Right renal pelvis (tissue), 4 donors: ENCODE measurements around the gene CPT1C. TPM values are rescaled to one million over a fixed set of nuclear protein-coding genes. Genes with fewer than 3 reads are reported as not detected.

Experiments
- DNase-seq, 4 donors: peaks; one replicate each; pipeline ENCODE4 v3.0.0-alpha.2; 2013; ENCODE audit warnings: low read depth in 4 of 4, low spot score in 3 of 4, missing footprints in 1 of 4
- polyA plus RNA-seq, 4 donors: library from polyadenylated mRNA; unstranded; fragments of 120-200 nt; gene quantifications; one replicate each; pipeline ENCODE4 v1.2.1, GENCODE V29; 2013; ENCODE audit not compliant: insufficient read length in 4 of 4

CPT1C gene
- polyA plus RNA-seq, result 10 to 100 TPM; 10.3 to 13.3 (median 12.2) TPM

DNA sequence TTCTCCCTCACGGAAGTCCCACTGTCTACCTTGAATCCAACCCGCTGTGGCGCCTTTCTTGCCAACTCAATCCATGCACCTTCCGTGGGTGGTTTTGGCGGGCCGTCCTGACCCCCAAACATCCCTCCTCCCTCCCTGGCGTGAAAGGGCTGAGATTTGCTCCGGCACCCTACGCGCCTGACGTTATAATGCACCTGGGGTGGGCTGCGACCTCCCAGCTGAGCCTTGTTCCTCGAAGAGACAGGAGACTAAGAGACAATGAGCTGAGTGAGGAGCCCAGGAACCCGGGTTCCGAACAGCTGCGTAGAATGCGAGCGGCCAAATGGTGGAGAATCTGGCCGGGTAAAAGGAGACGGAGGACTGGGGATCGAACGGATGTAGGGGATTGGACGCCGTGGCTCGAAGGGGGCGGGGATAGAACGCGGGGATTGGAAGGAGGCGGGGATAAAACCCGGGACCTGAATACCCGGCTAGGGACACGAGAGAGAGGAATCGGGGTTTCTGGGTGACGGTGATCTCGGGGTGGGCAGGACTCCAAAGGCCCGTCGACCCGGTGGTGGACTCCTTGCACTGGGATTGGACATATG lies at the start of gene CPT1C:
CPT1C (plus strand) TSS at position 461 of the 587 bp plus-strand sequence. CDS start 1,137 bp downstream, outside the sequence.
- peak in 1 of 4 donors; percentile 53 for DNase-seq

DNA sequence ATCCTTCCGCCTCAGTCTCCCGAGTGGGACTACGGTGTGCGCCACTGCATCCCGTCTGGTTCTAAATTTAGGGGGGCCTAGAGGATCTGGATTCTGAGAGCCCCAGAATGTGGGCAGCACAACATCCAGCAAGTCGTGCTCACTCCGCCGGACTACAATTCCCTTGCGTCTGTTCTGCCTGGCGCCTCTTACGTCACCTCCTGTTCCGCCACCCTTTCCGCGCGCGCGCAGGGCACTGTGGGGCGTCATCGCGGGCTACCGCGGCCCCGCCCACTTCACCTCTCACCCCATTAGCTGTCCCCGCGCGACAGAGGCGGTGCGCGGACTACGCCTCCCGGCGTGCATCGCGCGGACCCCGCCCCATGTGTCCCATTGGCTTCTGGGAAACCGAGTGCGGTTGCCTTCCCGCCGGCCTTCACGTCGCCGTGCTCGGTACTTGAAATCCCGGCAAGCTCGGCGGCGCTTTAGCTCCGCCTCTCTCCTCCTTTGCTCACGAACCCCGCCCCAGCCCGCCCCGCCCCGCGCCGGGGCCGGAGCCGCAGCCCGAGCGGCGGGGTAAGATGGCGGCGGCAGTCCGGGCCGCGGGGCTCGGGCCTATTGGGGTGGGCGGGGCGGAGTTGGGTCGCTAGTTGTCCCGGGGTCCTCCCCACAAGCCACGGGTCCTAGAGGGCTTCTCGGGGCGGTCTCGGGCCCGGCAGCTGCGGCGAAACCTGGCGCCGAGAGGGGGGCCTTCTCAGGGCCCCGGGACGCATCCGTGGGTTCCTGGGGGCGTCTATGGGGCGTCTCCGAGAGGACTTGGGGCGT lies 49.0 kb upstream of the CPT1C start, which contains the start of gene SCAF1:
SCAF1 (plus strand) TSS at position 522 of the 804 bp plus-strand sequence. CDS start 2,818 bp downstream, outside the sequence.
- DNase-seq, result peak; percentile 96 to 98 (median 96)

DNA sequence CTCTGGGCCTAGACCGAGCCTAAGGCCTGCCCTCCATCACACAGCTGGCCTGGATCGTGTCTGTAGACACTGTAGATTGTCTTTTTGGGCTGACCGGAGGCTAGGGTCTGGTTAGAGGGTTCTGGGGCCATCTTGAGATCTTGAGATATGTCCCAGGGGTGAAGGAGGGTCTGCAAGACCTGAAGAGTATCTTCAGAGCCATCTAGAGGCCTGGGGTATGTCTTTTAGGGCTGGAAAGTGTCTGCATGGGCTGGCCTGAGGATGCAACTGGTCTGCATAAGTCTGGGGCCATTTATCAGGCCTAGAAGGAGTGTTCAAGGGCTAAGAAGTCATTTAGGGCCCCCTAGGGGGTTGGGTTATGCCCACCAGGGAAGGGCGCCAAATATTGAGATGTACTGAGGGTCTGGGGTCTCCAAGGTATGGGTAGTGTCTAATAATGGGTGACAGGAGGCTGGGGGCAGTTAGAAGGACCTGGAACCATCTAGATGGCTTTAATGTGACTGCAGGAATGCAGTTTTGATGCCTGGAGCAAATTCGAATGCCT lies 48.4 kb upstream of the CPT1C start:
- no peak for DNase-seq

DNA sequence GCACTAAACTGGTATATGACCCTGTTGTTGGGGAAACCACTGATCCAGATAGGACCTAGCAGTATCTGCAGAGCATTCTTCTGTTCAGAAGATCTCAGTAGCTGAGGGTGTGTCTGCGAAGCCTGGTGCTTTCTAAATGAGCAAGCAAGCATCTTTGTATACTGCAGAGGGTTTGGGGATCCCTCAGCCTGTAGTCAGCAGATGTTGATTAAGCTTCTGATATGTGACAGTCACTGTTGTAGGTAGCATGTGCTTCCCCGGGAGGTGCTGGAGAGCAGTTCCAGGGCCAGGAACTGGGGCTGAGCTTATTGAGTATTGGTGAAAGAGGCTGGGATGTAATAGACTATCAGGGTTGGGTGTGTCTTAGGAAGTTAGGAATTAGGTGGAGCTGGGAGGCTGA lies 47.5 kb upstream of the CPT1C start:
- no peak for DNase-seq

DNA sequence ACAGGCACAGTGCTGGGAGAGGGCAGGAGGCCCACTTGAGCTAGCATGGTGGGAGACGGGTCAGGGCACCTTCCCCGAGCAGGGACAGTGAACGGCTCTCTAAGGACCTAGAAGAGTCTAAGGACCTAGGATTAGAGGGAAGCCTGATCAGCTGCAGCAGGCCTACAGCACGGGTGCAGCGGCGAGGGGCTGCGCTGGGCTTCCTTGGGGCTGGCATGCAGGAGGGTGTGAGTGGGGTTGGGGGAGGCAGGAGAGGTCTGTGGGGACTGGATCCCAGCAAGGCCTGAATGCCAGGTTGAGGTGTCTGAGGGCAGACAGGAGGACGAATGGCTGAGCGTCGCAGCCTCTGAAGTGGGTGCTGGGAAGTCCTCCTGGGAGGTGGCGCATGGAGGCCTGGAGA lies 45.3 kb upstream of the CPT1C start:
- DNase-seq, result no peak

DNA sequence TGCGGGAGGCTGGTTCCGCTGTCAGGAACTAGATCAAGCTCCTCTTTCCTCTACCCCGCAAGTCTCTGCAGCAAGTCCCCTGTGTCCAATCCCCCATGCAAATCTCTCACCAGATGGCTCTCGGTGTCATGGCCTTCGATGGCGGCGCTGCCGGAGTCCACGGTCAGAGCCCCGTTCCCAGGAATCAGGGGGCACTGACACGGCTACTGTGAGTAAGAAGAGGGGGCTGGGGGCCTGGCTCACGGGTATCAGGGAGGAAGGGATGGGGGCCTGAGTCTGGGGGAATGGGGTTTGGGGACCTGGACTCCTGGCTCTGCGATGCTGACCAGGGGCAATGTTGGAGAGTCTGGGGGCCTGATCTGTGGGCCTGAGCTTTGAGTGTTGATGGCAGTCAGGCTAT lies 44.9 kb upstream of the CPT1C start:
- no peak for DNase-seq

DNA sequence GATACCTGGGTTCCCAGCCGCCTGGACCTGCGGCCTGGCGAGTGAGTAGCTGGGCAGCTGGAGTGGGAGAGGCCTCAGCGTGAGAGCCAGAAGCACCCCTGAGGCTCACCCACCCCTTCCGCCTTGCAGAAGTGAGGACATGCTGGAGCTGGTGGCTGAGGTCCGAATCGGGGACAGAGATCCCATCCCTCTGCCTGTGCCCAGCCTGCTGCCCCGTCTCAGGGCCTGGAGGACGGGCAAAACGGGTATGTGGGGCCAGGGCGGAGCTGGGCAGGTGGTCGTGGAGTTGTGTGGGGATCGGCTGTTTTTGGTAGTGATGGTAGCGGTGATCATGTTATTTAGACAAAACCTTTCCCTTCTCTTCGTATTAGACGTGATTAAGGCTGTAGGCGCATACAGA lies 44.3 kb upstream of the CPT1C start:
- DNase-seq, result no peak

DNA sequence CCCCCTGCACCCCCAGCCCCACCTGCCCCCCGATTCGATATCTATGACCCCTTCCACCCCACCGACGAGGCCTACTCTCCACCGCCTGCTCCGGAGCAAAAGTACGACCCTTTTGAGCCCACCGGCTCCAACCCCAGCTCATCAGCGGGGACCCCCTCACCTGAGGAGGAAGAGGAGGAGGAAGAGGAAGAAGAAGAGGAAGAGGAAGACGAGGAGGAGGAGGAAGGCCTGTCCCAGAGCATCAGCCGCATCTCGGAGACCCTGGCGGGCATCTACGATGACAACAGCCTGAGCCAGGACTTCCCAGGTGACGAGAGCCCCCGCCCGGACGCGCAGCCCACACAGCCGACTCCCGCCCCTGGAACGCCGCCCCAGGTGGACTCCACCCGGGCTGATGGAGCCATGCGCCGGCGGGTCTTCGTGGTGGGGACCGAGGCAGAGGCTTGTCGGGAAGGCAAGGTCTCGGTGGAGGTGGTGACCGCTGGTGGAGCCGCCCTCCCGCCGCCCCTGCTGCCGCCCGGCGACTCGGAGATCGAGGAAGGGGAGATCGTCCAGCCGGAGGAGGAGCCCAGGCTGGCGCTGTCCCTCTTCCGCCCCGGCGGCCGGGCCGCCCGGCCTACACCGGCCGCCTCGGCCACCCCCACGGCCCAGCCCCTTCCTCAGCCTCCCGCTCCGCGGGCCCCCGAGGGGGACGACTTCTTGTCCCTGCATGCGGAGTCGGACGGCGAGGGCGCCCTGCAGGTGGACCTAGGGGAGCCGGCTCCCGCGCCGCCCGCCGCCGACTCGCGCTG lies 39.7 kb upstream of the CPT1C start:
- DNase-seq, result no peak

DNA sequence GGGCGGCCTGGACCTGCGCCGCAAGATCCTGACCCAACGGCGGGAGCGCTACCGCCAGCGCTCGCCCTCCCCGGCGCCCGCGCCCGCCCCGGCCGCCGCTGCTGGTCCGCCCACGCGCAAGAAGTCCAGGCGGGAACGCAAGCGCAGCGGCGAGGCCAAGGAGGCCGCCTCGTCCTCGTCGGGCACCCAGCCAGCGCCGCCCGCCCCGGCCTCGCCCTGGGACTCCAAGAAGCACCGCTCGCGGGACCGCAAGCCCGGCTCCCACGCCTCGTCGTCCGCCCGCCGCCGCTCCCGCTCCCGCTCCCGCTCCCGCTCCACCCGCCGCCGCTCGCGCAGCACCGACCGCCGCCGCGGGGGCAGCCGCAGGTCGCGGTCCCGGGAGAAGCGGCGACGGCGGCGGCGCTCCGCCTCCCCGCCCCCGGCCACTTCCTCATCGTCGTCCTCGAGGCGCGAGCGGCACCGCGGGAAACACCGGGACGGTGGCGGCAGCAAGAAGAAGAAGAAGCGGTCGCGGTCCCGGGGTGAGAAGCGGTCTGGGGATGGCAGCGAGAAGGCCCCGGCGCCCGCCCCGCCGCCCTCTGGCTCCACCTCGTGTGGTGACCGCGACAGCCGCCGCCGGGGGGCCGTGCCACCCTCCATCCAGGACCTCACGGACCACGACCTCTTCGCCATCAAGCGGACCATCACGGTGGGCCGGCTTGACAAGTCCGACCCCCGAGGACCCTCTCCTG lies 38.9 kb upstream of the CPT1C start:
- DNase-seq, result no peak

DNA sequence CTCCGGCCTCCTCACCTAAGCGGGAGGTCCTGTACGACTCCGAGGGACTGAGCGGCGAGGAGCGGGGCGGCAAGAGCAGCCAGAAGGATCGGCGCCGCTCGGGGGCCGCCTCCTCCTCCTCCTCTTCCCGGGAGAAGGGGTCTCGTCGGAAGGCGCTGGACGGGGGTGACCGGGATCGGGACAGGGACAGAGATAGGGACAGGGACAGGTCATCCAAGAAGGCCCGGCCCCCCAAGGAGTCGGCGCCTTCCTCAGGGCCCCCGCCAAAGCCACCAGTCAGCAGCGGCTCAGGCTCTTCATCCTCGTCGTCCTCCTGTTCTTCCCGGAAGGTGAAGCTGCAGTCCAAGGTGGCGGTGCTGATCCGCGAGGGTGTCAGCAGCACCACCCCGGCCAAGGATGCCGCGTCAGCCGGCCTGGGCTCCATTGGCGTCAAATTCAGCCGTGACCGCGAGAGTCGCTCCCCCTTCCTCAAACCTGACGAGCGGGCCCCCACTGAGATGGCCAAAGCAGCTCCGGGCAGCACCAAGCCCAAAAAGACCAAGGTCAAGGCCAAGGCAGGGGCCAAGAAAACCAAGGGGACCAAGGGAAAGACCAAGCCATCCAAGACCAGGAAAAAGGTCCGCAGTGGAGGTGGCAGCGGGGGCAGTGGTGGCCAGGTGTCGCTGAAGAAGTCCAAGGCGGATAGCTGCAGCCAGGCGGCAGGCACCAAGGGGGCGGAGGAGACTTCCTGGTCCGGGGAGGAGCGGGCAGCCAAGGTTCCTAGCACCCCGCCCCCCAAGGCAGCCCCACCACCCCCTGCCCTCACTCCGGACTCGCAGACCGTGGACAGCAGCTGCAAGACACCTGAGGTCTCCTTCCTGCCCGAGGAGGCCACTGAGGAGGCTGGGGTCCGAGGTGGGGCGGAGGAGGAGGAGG lies 38.1 kb upstream of the CPT1C start:
- DNase-seq, result no peak

DNA sequence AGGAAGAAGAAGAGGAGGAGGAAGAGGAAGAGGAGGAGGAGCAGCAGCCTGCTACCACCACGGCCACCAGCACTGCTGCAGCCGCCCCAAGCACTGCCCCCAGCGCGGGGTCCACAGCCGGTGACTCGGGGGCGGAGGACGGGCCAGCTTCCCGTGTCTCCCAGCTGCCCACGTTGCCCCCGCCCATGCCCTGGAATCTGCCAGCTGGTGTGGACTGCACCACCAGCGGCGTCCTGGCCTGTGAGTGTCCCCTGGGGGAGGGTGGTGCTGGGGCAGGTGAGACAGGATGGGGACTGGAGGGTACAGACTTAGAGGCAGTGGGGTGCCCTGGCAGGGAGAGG lies 37.5 kb upstream of the CPT1C start:
- no peak for DNase-seq

DNA sequence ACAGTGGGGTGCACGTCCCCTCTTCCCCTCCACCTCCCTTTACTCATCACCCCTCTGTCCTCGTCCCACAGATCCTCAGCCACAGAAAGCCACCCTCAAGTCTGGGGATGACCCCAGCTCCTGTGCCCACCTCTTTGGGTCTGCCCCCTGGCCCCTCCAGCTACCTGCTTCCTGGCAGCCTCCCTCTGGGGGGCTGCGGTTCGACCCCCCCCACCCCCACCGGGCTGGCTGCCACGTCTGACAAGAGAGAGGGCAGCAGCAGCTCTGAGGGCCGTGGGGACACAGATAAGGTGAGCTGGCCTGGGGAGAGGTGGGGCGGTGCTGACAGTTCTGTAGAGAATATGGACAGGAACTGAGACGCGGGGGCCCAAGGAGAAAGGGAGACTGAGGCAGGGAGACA lies 36.3 kb upstream of the CPT1C start:
- DNase-seq, result no peak

DNA sequence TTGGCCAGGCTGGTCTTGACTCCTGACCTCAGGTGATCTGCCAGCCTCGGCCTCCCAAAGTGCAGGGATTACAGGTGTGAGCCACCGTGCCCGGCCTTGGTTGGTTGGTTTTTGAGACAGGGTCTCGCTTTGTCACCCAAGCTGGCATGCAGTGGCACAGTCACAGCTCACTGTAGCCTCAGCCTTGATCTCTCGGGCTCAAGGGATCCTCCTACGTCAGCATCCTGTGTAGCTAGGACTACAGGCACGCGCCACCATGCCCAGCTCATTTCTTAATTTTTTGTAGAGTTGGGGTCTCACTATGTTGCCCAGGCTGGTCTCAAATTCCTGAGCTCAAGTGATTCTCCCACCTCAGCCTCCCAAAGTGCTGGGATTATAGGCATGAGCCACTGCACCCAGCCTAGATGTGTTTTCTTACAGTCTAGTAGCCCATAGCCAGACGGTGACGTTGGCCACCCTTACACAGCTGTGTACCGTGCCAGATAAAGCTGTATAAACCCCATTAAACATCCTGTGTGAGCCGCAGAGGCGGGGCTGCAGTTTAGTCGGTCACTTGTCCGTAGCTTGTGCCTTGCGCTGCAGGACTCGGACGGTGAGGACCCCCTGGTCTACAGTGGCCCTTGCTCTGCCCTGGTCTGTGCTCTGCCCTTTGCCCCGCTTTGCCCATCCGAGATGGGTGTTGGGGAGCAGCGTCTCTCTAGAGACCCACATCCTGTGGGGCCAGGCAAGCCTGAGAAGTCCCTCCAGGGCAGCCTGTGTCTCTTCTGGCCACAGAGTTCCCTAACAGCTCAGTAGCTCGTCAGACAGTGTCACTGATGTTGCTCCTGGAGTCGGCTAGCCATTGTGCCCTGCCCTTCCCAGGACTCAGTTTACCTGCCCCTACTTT lies 35.1 kb upstream of the CPT1C start:
- DNase-seq, result no peak

DNA sequence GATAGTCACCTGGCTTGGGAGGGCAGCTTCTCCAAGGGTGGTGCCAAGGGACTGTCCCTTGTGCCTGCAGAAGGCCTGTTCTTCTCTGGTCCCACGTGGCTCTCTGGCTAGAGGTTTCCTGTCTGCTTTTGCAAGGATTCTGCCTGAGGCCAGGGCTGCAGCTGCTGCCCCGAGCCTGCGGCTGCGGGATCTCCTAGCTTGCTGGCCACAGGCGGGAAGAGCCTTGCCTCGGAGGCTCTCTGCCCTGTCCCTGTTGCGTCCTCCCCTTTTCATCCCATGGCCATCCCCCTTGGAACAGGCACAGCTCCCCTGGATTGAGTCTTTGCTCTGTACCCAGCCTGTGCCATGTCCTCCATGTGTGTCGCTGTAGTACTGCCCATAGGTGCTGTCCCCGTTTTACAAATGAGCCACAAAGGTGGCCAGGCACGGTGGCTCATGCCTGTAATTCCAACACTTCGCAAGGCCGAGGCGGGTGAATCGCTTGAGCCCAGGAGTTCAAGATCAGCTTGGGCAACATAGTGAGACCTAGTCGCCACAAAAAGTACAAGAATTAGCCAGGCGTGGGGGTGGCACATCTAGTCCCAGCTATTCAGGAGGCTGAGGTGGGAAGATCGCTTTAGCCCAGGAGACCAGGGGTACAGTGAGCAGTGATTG lies 34.3 kb upstream of the CPT1C start:
- no peak for DNase-seq

DNA sequence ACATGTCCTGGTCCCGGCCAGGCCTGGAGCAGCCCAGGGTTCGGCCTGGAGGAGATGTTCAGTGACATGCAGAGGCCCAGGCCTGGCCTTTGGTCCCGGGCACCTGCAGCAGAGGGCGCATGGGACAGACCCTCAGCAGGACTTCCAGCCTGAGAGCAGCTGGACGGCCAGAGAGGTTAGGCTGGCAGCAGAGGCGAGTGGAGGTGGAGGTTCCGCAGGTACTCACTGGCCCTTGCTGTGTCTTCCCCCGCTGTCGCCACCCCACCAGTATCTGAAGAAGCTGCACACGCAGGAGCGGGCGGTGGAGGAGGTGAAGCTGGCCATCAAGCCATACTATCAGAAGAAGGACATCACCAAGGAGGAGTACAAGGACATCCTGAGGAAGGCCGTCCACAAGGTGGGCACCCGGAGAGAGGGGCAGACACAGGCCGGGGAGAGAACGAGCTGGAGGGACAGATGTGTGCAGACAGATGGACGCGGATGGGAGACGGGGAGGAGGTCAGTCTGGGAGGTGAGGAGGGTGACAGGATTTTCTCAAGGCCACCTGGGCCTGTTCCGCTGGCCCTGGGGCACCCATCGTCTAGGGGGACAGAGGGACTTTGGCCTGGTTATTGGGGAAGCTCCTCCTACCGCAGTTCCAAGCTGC lies 33.3 kb upstream of the CPT1C start:
- DNase-seq, result no peak

DNA sequence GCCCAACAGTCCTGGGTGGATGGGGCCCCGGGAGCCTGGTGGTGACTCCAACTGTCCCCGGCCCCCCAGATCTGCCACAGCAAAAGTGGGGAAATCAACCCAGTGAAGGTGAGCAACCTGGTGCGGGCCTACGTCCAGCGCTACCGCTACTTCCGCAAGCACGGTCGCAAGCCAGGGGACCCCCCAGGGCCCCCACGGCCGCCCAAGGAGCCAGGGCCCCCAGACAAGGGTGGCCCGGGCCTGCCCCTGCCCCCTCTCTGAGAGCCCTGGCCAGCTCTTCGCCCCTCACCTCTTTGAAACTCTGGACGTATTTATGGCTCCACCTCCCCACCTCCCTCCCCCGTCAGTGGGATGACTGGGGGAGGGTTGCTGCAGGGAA lies 32.8 kb upstream of the CPT1C start:
- DNase-seq, result no peak
